Hypothalamus (tissue), 51 donors: ENCODE data around the gene HAL.
"Not testable (repeated sequence)": the region's sequence is repeated elsewhere in the genome, so short reads cannot be mapped to it uniquely, and the experiment has no call there.

Experiments used
- DNase-seq, 51 donors: peaks; one replicate each; lab custom pipeline; 2025; lab: John Stamatoyannopoulos, UW

HAL gene

GRCh38 chr12:95978351-95978750 lies 17.8 kb downstream of the HAL start:
- no peak for DNase-seq

- no peak for DNase-seq
Observed at GRCh38 chr12:95977764-95978305, 18.3 kb downstream of the HAL start.

DNA sequence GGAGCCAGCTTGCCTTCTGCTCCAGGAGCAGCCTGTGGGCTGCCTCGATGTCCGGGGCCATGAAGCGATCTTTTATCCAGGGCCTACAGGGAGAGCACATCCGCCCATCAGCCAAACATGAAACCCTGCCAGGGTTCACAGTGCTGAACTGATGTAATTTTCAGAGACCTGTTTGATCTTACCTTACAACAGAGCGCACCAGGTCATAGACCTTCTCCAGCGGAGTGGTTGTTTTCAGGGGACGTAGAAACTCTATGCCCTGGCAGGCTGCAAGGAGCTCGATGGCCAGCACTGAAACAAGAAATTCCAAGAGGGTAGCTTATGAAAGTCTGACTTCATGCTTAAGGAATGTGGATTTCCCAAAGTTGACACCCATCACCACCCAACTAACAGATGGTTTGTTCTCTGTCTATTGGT lies 19.7 kb downstream of the HAL start:
- DNase-seq, result no peak

GRCh38 chr12:95975491-95975890 lies 20.7 kb downstream of the HAL start:
- no peak for DNase-seq

DNA sequence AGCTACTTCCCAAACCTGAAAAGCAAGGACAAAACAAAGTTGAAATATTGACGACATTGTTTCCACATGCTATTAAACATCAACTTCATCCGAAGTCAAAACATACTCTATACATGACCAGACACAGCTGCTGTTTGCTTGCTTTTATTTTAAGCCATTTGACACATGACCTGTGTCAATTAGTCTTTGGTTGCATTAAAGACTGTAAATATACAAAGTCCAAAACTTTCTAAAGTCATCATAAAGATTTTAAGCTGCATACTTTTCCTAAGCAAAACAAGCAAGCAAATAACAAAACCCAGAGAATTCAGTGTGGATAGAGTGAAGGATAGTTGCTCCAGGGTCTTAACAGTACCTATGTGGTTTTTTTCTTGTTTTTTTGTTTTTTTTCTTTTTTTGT lies 21.8 kb downstream of the HAL start:
- no peak for DNase-seq

- DNase-seq, result no peak
Observed at GRCh38 chr12:95972832-95973456, 23.2 kb downstream of the HAL start.

DNA sequence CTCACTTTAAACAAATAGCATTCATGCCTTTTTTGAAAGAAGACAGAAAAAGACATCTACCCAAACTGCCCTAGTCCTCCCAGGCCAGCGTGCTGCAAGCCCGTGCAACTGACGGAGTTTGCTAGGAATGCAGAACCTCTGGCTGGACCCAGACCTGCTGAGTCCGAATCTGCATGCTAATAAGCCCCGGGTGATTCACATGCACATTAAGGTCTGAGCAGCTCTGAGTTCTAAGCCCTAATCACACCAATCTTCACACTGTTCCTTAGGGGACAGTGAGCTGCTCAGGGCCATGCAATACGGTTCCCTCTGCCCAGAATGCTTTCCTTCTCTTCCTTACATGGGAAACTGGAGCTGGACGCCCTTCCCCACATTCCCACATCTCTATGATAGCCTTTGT lies 25.2 kb downstream of the HAL start:
- DNase-seq, result no peak

DNA sequence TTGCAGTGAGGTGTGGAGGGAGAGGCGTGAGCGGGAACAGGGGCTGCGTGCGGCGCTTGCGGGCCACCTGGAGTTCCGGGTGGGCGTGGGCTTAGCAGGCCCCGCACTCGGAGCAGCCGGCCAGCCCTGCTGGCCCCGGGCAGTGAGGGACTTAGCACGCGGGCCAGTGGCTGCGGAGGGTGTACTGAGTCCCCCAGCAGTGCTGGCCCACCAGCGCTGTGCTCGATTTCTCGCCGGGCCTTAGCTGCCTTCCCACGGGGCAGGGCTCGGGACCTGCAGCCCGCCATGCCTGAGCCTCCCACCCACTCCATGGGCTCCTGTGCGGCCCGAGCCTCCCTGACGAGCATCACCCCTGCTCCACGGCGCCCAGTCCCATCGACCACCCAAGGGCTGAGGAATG lies 27.0 kb downstream of the HAL start:
- DNase-seq, result not testable (repeated sequence)

DNA sequence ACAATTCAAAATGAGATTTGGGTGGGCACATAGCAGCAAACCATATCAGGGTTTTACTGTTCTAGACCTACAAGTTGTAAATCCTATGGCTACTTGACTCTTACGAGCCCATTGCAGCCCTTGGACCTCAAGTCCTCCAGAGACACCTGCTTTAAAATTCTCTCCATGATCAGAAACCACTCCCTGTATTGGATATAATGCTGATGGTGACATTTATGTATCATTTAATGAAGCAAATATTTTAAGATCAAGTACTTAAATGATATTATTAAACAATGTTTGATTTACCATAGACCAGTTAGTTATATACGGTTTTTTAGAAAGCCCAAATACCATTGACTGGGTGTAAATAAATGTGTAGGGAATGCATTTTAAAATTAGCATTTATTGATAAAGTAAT lies 28.8 kb downstream of the HAL start:
- DNase-seq, result no peak

DNA sequence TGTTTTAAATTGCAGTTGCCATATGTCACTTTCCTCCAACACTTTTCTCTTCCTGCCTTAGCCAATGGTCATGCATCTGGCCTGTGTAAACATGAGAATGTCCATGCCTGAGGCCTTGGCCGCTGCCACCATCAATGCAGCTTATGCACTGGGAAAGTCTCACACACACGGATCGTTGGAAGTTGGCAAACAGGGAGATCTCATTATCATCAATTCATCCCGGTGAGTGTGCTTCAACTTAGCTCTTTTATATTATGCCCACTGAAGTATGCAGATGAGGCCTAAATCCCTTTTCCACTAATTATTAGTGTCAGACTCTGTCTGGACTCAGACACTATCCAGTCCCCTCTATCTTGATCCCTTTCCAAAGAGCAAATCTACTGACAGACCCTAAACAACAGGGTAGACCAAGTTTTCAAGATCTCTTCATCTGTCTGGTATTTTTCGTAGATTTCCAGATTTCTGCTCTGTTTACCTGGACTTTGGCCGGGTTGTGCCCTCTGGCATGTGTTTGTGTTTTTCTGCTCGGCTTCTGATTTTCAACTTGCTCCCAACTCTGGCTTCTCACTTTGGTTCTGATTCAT lies 29.8 kb downstream of the HAL start:
- DNase-seq, result no peak

- no peak for DNase-seq
Observed at GRCh38 chr12:95963096-95963495, 33.0 kb downstream of the HAL start.

DNA sequence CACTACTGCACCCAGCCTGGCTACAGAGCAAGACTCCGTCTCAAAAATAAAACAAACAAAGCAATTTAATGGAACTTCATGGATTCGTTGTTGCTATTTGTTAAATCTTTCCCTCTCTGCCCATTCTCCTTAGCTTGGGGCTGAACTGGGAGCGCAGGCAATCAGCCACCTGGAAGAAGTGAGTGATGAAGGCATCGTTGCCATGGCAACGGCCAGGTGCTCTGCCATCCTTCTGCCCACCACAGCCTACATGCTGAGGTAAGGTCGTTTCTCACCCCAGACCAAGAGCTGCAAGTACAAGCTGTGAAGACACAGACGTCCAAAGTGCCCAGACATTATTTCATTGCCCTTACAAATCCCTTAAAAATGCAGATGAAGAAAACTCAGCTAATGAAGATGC lies 33.9 kb downstream of the HAL start:
- no peak for DNase-seq

- no peak for DNase-seq
Observed at GRCh38 chr12:95960241-95960640, 35.9 kb downstream of the HAL start.

GRCh38 chr12:95959107-95959506 lies 37.0 kb downstream of the HAL start:
- no peak for DNase-seq

DNA sequence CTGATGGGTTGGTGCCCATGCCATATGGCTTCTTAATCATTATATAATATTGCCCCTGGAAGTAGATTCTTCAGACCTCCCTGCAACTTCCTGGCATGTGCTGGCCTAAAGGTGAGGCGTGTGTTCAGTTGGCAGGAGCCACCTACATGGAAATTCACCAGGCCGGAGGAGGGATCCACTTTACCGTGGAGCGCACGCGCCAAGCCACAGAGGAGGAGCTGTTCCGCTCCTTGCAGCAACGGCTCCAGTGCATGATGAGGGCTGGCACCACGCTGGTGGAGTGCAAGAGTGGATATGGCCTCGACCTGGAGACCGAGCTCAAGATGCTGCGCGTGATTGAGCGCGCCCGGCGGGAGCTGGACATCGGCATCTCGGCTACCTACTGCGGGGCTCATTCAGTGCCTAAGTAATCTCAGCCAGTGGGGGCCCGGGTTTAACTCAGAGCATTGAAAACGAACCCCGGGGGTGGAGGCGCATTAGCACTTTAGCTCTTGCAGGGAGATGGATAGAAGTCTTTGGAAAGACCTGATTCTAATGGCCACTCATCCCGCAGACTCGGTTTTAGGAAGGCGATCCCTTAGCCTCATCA lies 39.5 kb downstream of the HAL start:
- peak in 1 of 51 donors; percentile 1 for DNase-seq

DNA sequence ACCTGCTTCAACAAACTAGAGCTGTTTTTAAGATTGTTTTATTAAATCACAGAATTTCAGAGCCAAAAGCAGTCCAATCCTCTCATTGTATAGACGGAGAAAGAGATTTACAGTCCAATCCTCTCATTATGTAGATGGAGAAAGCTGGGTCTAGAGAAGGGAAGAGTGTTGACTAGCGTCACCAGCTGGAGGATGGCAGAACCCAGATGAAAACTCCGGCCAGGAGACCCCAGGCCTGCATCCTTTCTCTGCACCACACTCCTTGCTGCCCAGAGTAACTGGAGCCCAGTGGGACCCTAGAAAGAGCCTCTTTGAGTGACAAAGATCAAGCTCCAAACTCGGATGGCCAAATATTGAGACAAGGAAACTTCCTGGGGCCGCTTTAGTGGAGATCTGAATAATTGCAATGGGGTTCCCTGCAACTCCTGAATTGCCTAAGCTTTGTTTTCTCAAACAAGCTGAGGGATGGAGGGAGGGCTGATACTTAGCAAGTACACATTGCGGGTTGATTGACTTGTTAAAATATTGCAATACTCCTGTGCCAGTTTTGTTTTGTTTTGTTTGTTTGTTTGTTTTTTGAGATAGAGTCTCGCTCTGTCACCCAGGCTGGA lies 40.5 kb downstream of the HAL start:
- DNase-seq, result no peak

DNA sequence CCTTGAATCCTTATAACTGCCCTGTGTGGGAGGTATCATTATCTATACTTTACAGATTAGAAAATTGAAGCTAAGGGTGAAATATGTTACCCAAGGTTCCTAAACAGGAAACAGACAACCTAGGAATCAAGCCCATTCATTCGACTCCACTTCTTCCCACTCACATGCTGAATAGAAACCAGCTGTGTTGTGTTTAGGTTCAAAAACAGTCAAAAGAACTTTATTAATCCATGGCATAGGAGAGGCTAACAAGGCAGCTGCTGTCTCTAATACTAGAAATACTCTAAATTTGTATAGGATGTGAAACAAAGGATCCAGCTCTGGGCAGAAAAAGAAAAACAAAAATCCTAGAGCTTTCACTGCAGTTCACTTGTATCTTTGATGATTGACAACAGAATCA lies 43.1 kb downstream of the HAL start:
- DNase-seq, result no peak

GRCh38 chr12:95951515-95951914 lies 44.6 kb downstream of the HAL start:
- no peak for DNase-seq

DNA sequence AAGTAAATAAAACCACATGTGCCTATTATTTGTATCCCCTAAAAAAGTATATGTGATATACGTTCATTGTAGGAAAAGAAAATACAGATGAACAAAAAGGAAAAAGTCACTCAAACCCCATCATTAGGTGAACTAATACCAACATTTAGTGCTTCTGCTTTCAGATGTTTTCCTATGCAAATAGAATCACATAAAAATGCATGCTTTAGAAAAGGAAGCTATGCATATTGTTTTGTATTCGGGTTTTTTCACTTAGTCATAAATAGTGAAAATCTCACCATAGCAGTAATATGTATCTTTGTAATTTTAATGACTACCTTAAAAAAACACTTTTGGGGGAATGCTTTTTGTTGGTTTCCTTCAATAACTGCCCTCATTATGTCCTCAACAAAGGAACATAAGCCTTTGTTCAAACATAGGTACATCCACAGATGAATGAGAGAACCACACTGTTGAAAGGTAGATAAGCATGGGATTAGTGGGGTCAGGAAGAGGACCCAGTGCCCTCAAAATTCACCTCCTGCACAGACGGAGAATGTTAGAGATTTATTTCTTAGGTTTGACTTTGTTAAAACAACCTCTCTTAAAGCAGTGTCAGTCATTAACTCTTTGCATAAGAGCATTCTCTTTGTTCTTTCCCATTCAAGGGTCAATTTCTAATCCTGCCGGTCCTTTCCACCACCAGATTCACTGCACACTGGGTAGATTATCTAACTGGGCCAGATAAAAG lies 46.5 kb downstream of the HAL start:
- DNase-seq, result no peak

GRCh38 chr12:95944108-95944704 lies 51.9 kb downstream of the HAL start:
- DNase-seq, result no peak
